GM19397 (cell line): ENCODE data around the gene OTOS.

Experiments
- ATAC-seq: cut with Tn5 transposase; IDR thresholded peaks from one replicate; pipeline ENCODE4 v1.9.1; 2021; ENCODE audit warnings: mild to moderate bottlenecking, moderate library complexity; ENCODE audit not compliant: unreplicated experiment

The OTOS gene

GRCh38 chr2:240168041-240168440 lies 27.6 kb upstream of the OTOS start:
- ATAC-seq: no peak

DNA sequence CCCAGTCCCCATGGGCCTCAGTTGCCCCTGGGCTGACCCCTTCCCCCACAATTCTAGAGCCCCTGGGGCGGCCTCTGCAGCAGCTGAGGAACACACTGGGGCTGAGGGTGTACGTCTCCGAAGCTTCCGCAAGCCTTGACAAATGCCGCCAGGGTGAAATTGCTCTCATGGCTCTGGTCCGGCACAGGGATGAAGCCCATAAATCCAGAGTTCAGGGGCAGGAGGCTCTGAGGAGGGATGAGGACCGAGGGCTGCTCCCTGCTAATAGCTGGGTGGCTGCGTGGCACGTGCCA lies 27.1 kb upstream of the OTOS start:
- no peak for ATAC-seq

GRCh38 chr2:240166761-240167587 lies 26.5 kb upstream of the OTOS start:
- ATAC-seq: no peak

DNA sequence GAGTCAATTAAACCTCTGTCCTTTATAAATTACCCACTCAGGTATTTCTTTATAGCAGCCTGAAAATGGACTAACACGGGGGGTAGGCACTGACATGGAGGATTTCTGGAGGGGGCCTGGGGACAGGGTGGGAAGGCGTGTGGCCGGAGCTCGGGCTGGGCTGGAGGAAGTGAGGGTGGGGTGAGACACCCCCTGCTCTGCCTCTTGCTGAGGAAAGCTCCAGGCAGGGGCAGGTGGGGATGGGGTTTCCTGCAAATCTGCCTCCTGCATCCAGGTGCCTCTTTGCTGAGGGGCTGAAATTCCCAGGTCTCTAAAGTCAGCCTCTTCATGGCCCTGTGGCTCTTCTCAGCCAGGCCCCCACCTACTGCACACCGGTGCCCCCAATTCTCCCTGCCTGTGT lies 25.7 kb upstream of the OTOS start:
- no peak for ATAC-seq

DNA sequence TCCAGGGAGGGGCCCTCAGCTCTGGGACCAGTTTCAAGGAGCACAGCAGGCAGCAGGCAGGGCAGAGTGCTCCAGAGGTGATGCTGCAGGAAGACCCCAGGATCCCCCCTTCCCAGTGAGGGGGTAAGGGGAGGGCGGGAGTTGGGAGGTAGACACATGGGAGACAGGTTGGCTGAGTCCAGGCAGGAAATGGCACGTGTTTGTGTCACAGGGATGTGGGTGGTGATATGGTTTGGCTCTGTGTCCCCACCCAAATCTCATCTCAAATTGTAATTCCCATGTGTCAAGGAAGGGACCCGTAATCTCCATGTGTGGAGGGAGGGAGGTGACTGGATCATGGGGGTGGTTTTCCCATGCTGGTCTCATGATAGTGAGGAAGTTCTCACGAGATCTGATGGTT lies 25.2 kb upstream of the OTOS start:
- ATAC-seq: no peak

DNA sequence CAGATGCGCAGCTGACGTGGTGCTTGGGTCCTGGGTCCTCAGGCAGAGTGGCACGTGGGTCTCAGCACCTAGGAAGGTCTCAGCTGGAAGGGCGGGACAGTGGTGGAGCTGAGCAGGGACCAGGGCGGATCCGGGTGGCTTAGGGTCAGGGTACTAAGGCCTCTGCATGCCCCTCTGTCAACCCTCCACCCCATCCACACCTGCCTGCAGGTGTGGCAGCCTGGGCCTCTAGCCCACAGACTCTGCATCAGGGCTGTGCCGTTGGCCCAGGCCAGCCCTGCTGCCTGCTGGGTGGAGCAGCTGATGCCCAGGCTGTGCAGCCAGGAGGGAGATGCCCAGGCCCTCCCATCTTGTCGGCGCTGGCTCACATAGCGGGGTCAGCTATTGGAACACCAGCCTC lies 24.6 kb upstream of the OTOS start:
- ATAC-seq: no peak

DNA sequence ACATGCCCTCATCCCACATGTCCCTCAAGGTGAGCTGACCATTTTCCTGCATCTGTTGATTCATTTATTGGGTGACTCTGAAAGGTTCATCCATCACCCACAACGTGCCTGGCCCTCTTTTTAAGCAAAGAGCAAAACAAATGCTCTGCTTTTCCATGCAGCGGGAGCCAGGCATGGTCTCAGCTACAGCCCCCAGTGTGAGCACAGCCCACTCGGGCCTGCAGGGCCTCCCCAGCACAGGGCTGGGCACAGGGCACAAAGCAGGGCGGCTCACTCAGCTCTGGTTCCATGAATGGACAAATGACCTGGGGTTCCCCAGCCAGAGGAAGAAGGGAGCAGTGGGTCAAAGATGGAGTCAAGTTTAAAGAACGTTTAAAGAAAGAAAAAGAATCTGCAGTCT lies 24.1 kb upstream of the OTOS start:
- ATAC-seq: no peak

DNA sequence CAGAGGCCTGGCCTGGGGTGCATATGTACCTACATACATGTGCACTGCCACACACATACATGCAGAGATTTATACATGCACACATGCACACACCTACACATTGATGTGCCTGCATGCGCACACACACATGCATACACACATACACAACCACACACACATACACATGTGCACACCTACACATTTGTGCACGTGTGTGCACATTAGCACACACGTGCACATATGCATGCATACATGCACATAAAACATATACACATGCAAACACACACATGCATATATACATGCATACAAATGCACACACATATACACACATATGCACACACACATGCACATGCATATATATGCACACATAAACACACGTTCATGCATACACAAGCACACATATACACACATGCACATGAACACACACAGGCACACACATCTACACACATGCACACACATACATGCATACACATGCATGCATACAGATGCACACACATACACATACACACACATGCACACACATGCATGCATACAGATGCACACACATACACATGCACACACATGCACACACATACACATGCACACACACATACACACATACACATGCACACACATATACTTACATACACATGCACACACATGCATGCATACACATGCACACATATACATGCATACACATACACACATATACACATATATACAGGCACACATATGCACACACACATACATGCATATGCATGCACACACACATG lies 23.6 kb upstream of the OTOS start:
- no peak for ATAC-seq

DNA sequence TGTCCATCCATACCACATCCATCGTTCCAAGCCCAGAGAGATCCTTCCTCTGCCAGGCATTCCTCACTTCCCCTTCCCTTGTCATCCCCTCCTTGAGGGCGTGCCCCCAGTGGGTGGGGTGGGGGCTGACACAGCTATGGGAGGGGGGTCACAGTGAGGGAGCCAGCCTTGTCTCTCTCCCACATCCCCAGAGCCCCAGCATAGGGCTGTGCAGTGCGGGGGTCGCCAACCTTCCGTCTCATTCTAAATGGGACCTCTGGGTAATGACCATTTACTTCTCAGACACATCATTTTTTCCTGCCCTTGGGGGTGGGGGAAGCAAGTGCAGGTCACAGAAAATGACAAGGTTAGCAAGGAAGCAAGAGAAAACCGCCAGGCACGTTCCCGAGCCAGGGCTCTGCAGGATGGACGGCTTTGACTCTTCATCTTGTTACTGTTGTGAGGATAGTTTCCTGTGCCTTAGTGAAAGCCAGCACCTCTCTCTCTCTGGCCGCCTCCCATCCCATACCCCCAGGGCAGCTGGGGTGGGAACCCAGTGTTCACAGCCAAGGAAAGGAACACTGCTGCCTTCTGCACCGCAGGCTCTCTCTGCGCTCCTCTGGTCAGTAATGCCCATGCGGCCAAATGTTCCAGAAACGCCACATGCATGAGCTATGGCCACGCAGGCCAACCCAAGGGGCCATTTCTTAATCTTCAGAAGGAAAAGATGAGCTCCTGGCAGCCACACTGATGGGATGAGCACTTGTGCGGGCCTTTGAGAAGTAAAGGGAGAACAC lies 22.7 kb upstream of the OTOS start:
- no peak for ATAC-seq

- ATAC-seq: no peak
These were observed 22.1 kb upstream of the OTOS start for GRCh38 chr2:240162531-240162930.

- no peak for ATAC-seq
These were observed 21.6 kb upstream of the OTOS start for GRCh38 chr2:240162032-240162431.

DNA sequence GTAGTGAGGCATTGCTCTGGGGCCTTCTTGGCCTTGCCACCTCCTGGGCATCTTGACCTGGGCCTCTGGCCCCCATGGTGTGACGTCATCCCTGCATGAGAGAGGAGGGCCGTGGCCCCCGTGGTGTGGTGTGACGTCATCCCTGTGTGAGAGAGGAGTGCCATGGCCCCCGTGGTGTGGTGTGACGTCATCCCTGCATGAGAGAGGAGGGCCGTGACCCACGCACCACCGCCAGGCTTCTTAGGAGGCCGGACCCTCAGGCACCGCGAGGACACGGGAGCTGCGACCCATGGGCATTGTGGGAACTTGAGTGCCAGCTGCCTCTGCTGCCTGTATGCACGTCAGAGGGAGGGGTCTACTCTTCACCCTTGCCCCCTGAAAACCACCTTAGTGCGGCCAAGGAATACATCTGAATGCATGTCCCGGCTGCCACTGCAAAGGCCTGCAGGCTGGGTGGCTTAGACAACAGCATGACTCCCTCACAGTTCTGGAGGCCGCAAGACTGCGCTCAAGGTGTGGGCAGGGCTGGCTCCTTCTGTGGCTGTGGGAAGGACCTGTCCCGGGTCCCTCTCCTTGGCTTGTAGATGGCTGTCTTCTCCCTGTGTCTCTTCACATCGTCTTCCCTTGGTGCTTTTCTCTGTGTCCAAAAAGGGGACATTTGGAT lies 20.8 kb upstream of the OTOS start:
- no peak for ATAC-seq

GRCh38 chr2:240160291-240161086 lies 20.0 kb upstream of the OTOS start:
- no peak for ATAC-seq

- ATAC-seq: no peak
These were observed 18.9 kb upstream of the OTOS start for GRCh38 chr2:240159251-240159839.

DNA sequence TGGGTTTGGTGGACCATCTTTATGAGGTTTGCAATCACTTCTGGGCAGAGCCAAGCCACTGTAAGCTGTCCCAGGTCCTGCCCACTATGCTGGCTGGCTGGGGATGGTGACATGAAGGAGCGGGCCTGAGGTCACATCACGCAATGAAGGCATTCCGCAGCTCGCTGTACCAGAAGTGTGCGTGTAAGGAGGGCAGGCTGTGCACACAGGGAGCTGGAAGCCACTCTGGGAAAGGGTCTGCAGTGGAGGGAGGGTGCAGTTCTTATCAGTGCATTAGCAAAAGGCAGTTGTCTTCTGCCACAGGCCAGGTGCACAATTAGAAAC lies 16.7 kb upstream of the OTOS start:
- ATAC-seq: no peak

DNA sequence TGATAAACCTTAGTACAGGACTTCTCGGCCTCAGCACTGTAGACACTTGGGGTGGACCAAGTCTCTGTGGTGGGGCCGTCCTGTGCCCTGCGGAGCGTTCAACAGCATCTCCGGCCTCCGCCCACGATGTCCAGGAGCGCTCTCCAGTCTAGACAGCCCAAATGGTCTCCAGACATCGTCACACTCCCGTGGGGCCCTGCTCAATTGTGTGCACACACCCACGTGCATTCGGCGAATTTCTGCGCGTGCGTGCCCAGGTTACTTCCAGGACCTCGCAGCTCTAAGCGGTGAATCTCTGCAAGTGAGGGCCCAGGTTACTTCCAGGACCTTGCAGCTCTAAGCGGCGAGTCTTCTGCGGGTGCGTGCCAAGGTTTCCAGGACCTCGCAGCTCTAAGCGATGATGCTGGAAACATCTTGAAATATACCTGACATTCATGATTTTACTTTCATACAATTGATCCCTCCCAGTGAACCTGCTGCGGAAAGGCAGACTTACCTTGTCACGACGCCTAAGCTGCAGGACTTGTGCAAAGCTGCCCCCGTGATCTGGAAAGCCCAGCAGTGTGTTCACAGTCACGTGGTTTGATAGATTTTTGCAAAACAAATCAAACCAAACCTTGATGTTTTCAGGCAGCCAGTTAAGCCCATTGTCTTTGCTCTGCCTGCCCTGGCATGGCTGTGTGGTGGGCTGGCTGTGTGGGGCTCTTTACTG lies 16.1 kb upstream of the OTOS start:
- ATAC-seq: no peak

- ATAC-seq: no peak
These were observed 15.4 kb upstream of the OTOS start for GRCh38 chr2:240155745-240156390.

GRCh38 chr2:240155048-240155744 lies 14.7 kb upstream of the OTOS start:
- no peak for ATAC-seq

GRCh38 chr2:240154606-240155005 lies 14.1 kb upstream of the OTOS start:
- ATAC-seq: no peak
